Keratinocyte (primary cell): Measurements from ENCODE around the gene DHRSX. TPM values are rescaled to one million over a fixed set of nuclear protein-coding genes. Genes with fewer than 3 reads are reported as not detected.
"Not testable (repeated sequence)": the region's sequence is repeated elsewhere in the genome, so short reads cannot be mapped to it uniquely, and the experiment has no call there.

ENCODE experiments used
- DNase-seq: peaks from one replicate; pipeline ENCODE4 v3.0.0-alpha.2; 2011; ENCODE audit warnings: low read depth, missing footprints, low spot score
- FAIRE-seq: peaks from 2 replicates; lab custom pipeline; 2011; peaks lifted over from hg19 to GRCh38; lab: Jason Lieb, UNC
- H2AFZ ChIP-seq: 2 replicates; pipeline ENCODE4 v1.6.0; 2012; ENCODE audit warnings: low read length, control low read depth, inconsistent platforms; ENCODE audit not compliant: control insufficient read depth
- H3K27ac ChIP-seq: 2 replicates; pipeline ENCODE4 v1.5.1; 2011; ENCODE audit warnings: low read length; ENCODE audit not compliant: control insufficient read depth, insufficient read depth
- H3K27me3 ChIP-seq: 3 replicates; pipeline ENCODE4 v1.6.0; 2011; ENCODE audit warnings: low read length; ENCODE audit not compliant: control insufficient read depth, insufficient read depth; ENCODE audit errors: extremely low read depth
- H3K36me3 ChIP-seq, 2 experiments: 2 replicates in 1 of 2; 3 replicates in 1 of 2; pipeline ENCODE4 v1.5.1; 2011; ENCODE audit warnings: low read length in 2 of 2, mild to moderate bottlenecking in 1 of 2; ENCODE audit not compliant: control insufficient read depth in 2 of 2, insufficient read depth in 2 of 2; ENCODE audit errors: extremely low read depth in 1 of 2
- H3K4me1 ChIP-seq: 3 replicates; pipeline ENCODE4 v1.5.1; 2011; ENCODE audit warnings: low read length; ENCODE audit not compliant: control insufficient read depth, insufficient read depth; ENCODE audit errors: extremely low read depth
- H3K4me2 ChIP-seq: 3 replicates; pipeline ENCODE4 v1.6.0; 2011; ENCODE audit warnings: low read depth, low read length; ENCODE audit not compliant: control insufficient read depth, insufficient read depth; ENCODE audit errors: extremely low read depth
- H3K4me3 ChIP-seq, 3 experiments: fragments of 200-600 bp in 1 of 3; sonication (generic) in 1 of 3; 2 replicates in 2 of 3; 3 replicates in 1 of 3; pipeline ENCODE4 v1.5.1; 2011 to 2016; ENCODE audit warnings: low read length in 3 of 3, mild to moderate bottlenecking in 3 of 3, control low read depth in 2 of 3, inconsistent platforms in 1 of 3, low read depth in 1 of 3, mixed read lengths in 1 of 3, mixed run types in 1 of 3, moderate library complexity in 1 of 3; ENCODE audit not compliant: control insufficient read depth in 2 of 3, insufficient read depth in 2 of 3; ENCODE audit errors: extremely low read depth in 1 of 3
- H3K79me2 ChIP-seq: 2 replicates; pipeline ENCODE4 v1.6.0; 2012; ENCODE audit warnings: low read length; ENCODE audit not compliant: control insufficient read depth, insufficient read depth
- H3K9ac ChIP-seq: 3 replicates; pipeline ENCODE4 v1.6.0; 2011; ENCODE audit warnings: low read length; ENCODE audit not compliant: control insufficient read depth, insufficient read depth; ENCODE audit errors: extremely low read depth
- H3K9me1 ChIP-seq: 3 replicates; pipeline ENCODE4 v1.6.0; 2011; ENCODE audit warnings: low read length; ENCODE audit not compliant: control insufficient read depth, insufficient read depth; ENCODE audit errors: extremely low read depth
- H3K9me3 ChIP-seq: 2 replicates; pipeline ENCODE4 v1.5.1; 2012; ENCODE audit warnings: low read depth, low read length; ENCODE audit not compliant: control insufficient read depth
- H4K20me1 ChIP-seq: 3 replicates; pipeline ENCODE4 v1.6.0; 2011; ENCODE audit warnings: low read length; ENCODE audit not compliant: control insufficient read depth, insufficient read depth; ENCODE audit errors: extremely low read depth
- CTCF ChIP-seq, 3 experiments: IDR thresholded peaks in 1 of 3; conservative IDR thresholded peaks in 1 of 3; optimal IDR thresholded peaks in 1 of 3; 2 replicates in 2 of 3; 3 replicates in 1 of 3; pipeline versions ENCODE3 to v1.5.1; 2011; ENCODE audit warnings: low read length in 3 of 3, mild to moderate bottlenecking in 3 of 3, moderate library complexity in 2 of 3, control low read depth in 1 of 3, inconsistent platforms in 1 of 3; ENCODE audit not compliant: insufficient read depth in 2 of 3; ENCODE audit errors: extremely low read depth in 1 of 3
- EZH2 ChIP-seq: IDR thresholded peaks from one replicate; pipeline ENCODE4 v1.6.1; 2012; ENCODE audit warnings: inconsistent platforms, mild to moderate bottlenecking, low read length, moderate library complexity
- dilution Hi-C: fragments of 300-500 bp; cut with MboI; formaldehyde crosslinking; loops from one replicate; pipeline ENCODE4 v1.7.0; 2020; ENCODE audit warnings: low sequenced_read_pairs; ENCODE audit not compliant: extremely low pct_ligation_motif_present
- polyA plus RNA-seq, 5 experiments: library from polyadenylated mRNA; depleted of rRNA in 3 of 5; stranded (reverse) in 3 of 5; stranded (forward) in 1 of 5; unstranded in 1 of 5; fragments of >200 nt; gene quantifications; 1 replicate in 1 of 5; 2 replicates in 3 of 5; 3 replicates in 1 of 5; pipeline versions ENCODE4 v1.2.1 to v1.2.3, GENCODE V29; 2011 to 2012; ENCODE audit warnings: missing spikeins in 2 of 5, low read depth in 1 of 5, low replicate concordance in 1 of 5

Gene DHRSX
- polyA plus RNA-seq, 1 donor (not counting 4 experiments of a cell fraction or from before 2014, with no cell fraction given): 20.4 TPM

GRCh38 chrX:2242326-2242725, 258.4 kb downstream of the DHRSX start:
- Histone ChIP-seq H3K9me3 (no peaks in the 10 kb centered on the region), H3K4me2 (no peak overlapping the region), H3K27ac (no peak overlapping the region), H3K36me3 (peaks cover 0 to 6% of the 10 kb centered on the region in 2 experiments), H3K4me3 (no peak overlapping the region), H3K9me1 (no peaks in the 10 kb centered on the region), H3K27me3 (no peaks in the 10 kb centered on the region), H3K79me2 (no peaks in the 10 kb centered on the region), H3K9ac (no peak overlapping the region), H2AFZ (no peak overlapping the region), H4K20me1 (no peaks in the 10 kb centered on the region), H3K4me1 (no peaks in the 10 kb centered on the region)
- FAIRE-seq: no peak
- DNase-seq: no peak
- dilution Hi-C loops: no loop called here
- TF ChIP-seq CTCF (optimal IDR thresholded peaks at IDR 0.05 in 1 of 3, IDR thresholded peaks at IDR 0.05 in 1 of 3, conservative IDR thresholded peaks at IDR 0.05 in 1 of 3; ENCODE audit: extremely low read depth in 1 of 3, insufficient read depth in 2 of 3, low read length in 3 of 3) (no peak), EZH2 (no peak)

GRCh38 chrX:2241496-2241895, 259.3 kb downstream of the DHRSX start:
- DNase-seq, H3K4me1 ChIP-seq, H3K9me3 ChIP-seq, dilution Hi-C loops, H3K4me2 ChIP-seq, H3K9ac ChIP-seq, H3K27ac ChIP-seq, H4K20me1 ChIP-seq, H3K4me3 ChIP-seq, H3K27me3 ChIP-seq, H3K36me3 ChIP-seq, H3K79me2 ChIP-seq, FAIRE-seq, H2AFZ ChIP-seq, H3K9me1 ChIP-seq: not testable (repeated sequence)

- H3K9me3 ChIP-seq, dilution Hi-C loops, H3K4me1 ChIP-seq, H3K9ac ChIP-seq, H3K4me3 ChIP-seq, FAIRE-seq, H3K9me1 ChIP-seq, H4K20me1 ChIP-seq, H3K4me2 ChIP-seq, H3K27me3 ChIP-seq, H3K79me2 ChIP-seq, DNase-seq, H2AFZ ChIP-seq, H3K36me3 ChIP-seq, H3K27ac ChIP-seq: not testable (repeated sequence)
Observed at GRCh38 chrX:2240761-2241160, 260.0 kb downstream of the DHRSX start.
